Muscle of leg (tissue), 11 donors: ENCODE data around the gene CSTF3. TPM values are rescaled to one million over a fixed set of nuclear protein-coding genes. Genes with fewer than 3 reads are reported as not detected.
"Not testable (repeated sequence)": the region's sequence is repeated elsewhere in the genome, so short reads cannot be mapped to it uniquely, and the experiment has no call there.

Experiments used
- DNase-seq: peaks from one replicate; pipeline ENCODE4 v3.0.0; 2013
- H3K27ac ChIP-seq: one replicate; pipeline ENCODE4 v1.5.1; 2013; ENCODE audit warnings: mild to moderate bottlenecking, low read length, control low read depth
- H3K27me3 ChIP-seq: one replicate; pipeline ENCODE4 v1.6.1; 2013; ENCODE audit warnings: low read length; ENCODE audit not compliant: control insufficient read depth, insufficient read depth
- H3K36me3 ChIP-seq: one replicate; pipeline ENCODE4 v1.6.1; 2013; ENCODE audit warnings: low read length; ENCODE audit not compliant: control insufficient read depth, insufficient read depth
- H3K4me1 ChIP-seq: one replicate; pipeline ENCODE4 v1.6.1; 2013; ENCODE audit warnings: low read length; ENCODE audit not compliant: control insufficient read depth, insufficient read depth
- H3K4me3 ChIP-seq: one replicate; pipeline ENCODE4 v1.5.1; 2013; ENCODE audit warnings: low read length, control low read depth
- H3K9me3 ChIP-seq: replicated peaks from 2 replicates; pipeline ENCODE4 v1.6.1; 2013; ENCODE audit warnings: low read depth, low read length; ENCODE audit not compliant: control insufficient read depth
- WGBS: methylation state at CpG from one replicate; pipeline ENCODE4 v1.1.5; 2013; ENCODE audit warnings: missing lambda C conversion rate; ENCODE audit not compliant: insufficient coverage; 5-methylcytosine and 5-hydroxymethylcytosine counted together
- polyA plus RNA-seq, 8 donors: library from polyadenylated mRNA; unstranded; fragments of 120-200 nt; gene quantifications; one replicate each; pipeline versions ENCODE4 v1.2.1 to v1.2.3, GENCODE V29; 2013; ENCODE audit warnings: inconsistent platforms in 1 of 8, low replicate concordance in 1 of 8; ENCODE audit not compliant: insufficient read length in 8 of 8, insufficient read depth in 1 of 8
- total RNA-seq: library from RNA; stranded (reverse); fragments of 120-200 nt; gene quantifications from one replicate; pipeline ENCODE4 v1.2.4, GENCODE V29; 2013

The CSTF3 gene
- total and polyA plus RNA-seq, 9 donors, result 18.4 to 44.8 (median 39.4) TPM

- WGBS, result 15% methylated on average over 4 of the region's 11 CpGs
- H3K4me1 ChIP-seq, result peaks cover 9% of the 10 kb centered on the region
- peak; percentile 15 for DNase-seq
Measured at GRCh38 chr11:33064033-33064825, 97.1 kb downstream of the CSTF3 start.

DNA sequence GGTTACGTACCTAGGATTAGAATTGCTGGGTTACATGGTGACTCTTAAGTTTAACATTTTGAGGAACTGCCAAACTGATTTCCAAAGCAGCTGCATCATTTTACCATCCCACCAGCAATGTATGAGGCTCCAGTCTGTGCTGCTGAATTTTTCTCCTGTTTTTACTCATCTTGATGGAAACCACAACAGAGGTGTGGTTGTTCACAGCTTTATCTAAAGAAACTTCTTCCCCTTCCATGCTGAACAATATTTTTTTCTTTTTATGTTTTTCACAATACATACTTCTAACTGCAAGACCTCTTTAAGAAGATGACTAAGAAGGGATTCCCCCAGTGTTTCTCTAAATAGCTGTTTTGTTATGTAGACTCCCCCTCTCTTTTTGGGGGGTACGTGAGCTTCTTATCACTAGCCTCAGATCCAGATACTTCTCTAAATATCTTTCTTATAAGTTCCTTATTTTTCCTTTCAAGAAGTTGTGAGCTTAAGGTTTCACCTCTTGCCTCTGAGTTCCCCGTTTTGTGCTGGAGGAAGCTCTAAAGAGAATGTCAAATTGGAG lies 97.9 kb downstream of the CSTF3 start:
- peak; percentile 21 for DNase-seq
- Histone ChIP-seq H3K9me3 (no peaks in the 10 kb centered on the region), H3K36me3 (peaks cover 65% of the 10 kb centered on the region), H3K27me3 (no peaks in the 10 kb centered on the region), H3K4me3 (no peak overlapping the region), H3K4me1 (peaks cover 9% of the 10 kb centered on the region), H3K27ac (no peak overlapping the region)
- WGBS, result no CpG with 5 or more reads among the region's 3 CpGs

More at GRCh38 chr11:33064033-33064825, 97.1 kb downstream of the CSTF3 start:
- Histone ChIP-seq H3K36me3 (peaks cover 67% of the 10 kb centered on the region), H3K9me3 (no peaks in the 10 kb centered on the region), H3K4me3 (no peak overlapping the region), H3K27me3 (no peaks in the 10 kb centered on the region), H3K27ac (no peak overlapping the region)

DNA sequence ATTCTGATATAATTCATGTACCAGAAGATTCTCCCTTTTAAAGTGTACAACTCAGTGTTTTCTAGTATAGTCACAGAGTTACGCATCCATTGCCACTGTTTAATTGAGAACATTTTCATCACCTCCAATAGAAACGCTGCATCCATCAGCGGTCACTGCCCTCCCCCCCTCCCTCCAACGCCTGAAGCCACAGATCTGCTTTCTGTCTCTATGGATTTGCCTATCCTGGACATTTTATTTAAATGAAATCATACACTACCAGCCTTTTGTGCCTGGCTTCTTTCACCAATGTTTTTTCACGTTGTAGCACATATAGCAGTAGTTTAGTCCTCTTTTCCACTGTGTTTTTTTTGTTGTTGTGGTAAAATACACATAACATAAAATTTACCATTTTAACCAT lies 99.1 kb downstream of the CSTF3 start:
- Histone ChIP-seq H3K9me3 (no peaks in the 10 kb centered on the region), H3K27ac (no peak overlapping the region), H3K4me1 (peaks cover 9% of the 10 kb centered on the region), H3K36me3 (peaks cover 56% of the 10 kb centered on the region), H3K27me3 (no peaks in the 10 kb centered on the region), H3K4me3 (no peak overlapping the region)
- no peak for DNase-seq
- 61% methylated on average over 4 of the region's 5 CpGs for WGBS

DNA sequence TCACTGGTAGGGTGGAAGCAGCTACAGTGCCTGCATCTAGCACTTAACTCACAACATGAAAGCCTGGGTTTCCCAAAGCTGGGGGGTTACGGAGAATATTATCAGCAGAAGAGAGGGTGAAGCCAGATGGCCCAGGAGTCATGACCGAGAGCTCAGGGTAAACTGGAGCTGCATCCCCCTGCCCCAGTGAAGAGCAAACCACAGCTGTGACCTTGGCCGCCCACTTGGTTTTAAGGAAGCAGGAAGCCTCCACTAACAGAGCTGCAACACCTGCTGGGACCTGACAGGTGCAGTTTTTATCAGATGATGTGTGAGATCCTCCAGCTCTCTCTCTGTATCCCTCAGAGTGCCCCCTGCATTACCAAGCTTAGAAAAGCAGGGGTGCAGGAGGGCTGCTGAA lies 101.0 kb downstream of the CSTF3 start:
- Histone ChIP-seq H3K27ac (no peak overlapping the region), H3K36me3 (peaks cover 43% of the 10 kb centered on the region), H3K4me3 (no peak overlapping the region), H3K27me3 (no peaks in the 10 kb centered on the region), H3K9me3 (no peaks in the 10 kb centered on the region), H3K4me1 (peaks cover 9% of the 10 kb centered on the region)
- WGBS, result 82% methylated on average over 3 of the region's 3 CpGs
- no peak for DNase-seq

GRCh38 chr11:33059331-33060007 lies 101.8 kb downstream of the CSTF3 start:
- H3K9me3 ChIP-seq, result no peaks in the 10 kb centered on the region
- 56% methylated on average over 1 of the region's 5 CpGs for WGBS
- no peak overlapping the region for H3K27ac ChIP-seq
- no peak overlapping the region for H3K4me3 ChIP-seq
- H3K36me3 ChIP-seq, result peaks cover 49% of the 10 kb centered on the region
- H3K4me1 ChIP-seq, result peaks cover 8% of the 10 kb centered on the region
- no peak for DNase-seq
- H3K27me3 ChIP-seq, result no peaks in the 10 kb centered on the region

- Histone ChIP-seq H3K27me3 (no peaks in the 10 kb centered on the region), H3K36me3 (peaks cover 37% of the 10 kb centered on the region), H3K4me1 (no peaks in the 10 kb centered on the region), H3K4me3 (no peak overlapping the region), H3K27ac (no peak overlapping the region), H3K9me3 (no peaks in the 10 kb centered on the region)
- DNase-seq, result no peak
- no CpG with 5 or more reads among the region's 1 CpG for WGBS
Measured at GRCh38 chr11:33057284-33057683, 104.0 kb downstream of the CSTF3 start.

DNA sequence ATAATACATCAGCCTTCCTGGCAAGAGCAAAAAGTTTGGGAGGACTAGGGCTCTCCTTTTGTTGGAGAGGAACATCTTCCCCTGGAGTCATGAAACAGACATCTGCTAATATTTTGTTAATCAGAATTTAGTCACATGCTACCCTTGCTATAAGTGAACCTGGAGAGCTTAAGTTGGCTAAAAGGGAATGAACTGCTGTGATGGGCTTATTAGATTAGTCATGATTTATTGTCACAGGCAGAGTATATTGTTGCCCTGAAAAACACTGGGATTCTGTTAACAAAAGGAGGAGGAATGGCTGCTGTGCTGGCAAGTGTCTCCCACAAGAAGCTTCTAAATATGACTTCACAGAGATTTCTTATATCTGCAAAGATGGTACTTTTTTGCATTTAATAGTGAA lies 105.9 kb downstream of the CSTF3 start:
- Histone ChIP-seq H3K36me3 (peaks cover 23% of the 10 kb centered on the region), H3K9me3 (no peaks in the 10 kb centered on the region), H3K27me3 (no peaks in the 10 kb centered on the region), H3K4me3 (no peak overlapping the region), H3K4me1 (no peaks in the 10 kb centered on the region), H3K27ac (no peak overlapping the region)
- no peak for DNase-seq

DNA sequence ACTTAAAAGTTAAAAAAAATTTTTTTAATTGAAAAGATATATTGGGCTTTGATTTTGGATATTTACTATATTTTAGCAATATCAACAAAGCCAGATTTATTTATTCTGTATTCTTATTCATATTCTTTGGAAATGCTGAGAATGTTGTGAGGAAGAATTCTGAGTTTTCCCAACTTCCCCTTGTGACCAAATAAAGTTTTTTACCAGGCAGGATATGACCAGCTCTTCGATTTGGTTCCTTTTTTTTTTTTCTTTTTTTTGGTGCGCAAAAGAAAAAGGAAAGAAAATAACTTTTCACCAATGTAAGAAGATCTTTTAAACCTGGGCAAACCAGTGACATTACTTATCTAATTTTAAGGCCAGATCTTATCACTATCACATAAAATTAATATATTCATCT lies 109.0 kb downstream of the CSTF3 start:
- no CpG with 5 or more reads among the region's 2 CpGs for WGBS
- H3K4me3 ChIP-seq, result no peak overlapping the region
- H3K36me3 ChIP-seq, result peaks cover 10% of the 10 kb centered on the region
- peak; percentile 27 for DNase-seq
- no peak overlapping the region for H3K27ac ChIP-seq
- no peaks in the 10 kb centered on the region for H3K27me3 ChIP-seq
- H3K4me1 ChIP-seq, result no peaks in the 10 kb centered on the region
- no peaks in the 10 kb centered on the region for H3K9me3 ChIP-seq

GRCh38 chr11:33049565-33050408 lies 111.5 kb downstream of the CSTF3 start:
- no CpG with 5 or more reads among the region's 3 CpGs for WGBS
- not testable (repeated sequence) for H3K36me3 ChIP-seq, H3K9me3 ChIP-seq

DNA sequence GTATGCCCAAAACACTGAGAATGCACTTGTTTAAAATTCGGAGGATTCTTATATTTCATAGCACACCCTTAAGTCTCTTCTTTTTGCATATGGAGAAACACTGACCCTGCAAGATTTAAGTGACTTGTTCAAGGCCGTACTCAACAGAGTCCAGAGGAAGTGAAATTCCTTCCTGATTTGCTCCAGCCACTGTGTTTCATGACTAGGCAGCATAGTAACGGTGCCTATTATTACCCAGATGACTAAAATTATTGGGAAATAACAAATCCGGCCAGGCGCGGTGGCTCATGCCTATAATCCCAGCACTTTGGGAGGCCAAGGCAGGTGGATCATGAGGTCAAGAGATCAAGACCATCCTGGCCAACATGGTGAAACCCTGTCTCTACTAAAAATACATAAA lies 112.6 kb downstream of the CSTF3 start:
- WGBS, result 100% methylated on average over 3 of the region's 6 CpGs
- H3K4me3 ChIP-seq, H3K27me3 ChIP-seq, H3K4me1 ChIP-seq, H3K9me3 ChIP-seq, H3K27ac ChIP-seq: not testable (repeated sequence)
- peaks cover 12% of the 10 kb centered on the region for H3K36me3 ChIP-seq
- peak; percentile 61 for DNase-seq

More at GRCh38 chr11:33049565-33050408, 111.5 kb downstream of the CSTF3 start:
- H3K4me3 ChIP-seq, H3K27me3 ChIP-seq, DNase-seq, H3K4me1 ChIP-seq, H3K27ac ChIP-seq: not testable (repeated sequence)
